Measurements from ENCODE around the gene PCSK5. TPM values are rescaled to one million over a fixed set of nuclear protein-coding genes. Genes with fewer than 3 reads are reported as not detected.

PCSK5 gene
- polyA plus RNA-seq, 1 donor (not counting 4 experiments of a cell fraction or from before 2014, with no cell fraction given), result 1.9 TPM

DNA sequence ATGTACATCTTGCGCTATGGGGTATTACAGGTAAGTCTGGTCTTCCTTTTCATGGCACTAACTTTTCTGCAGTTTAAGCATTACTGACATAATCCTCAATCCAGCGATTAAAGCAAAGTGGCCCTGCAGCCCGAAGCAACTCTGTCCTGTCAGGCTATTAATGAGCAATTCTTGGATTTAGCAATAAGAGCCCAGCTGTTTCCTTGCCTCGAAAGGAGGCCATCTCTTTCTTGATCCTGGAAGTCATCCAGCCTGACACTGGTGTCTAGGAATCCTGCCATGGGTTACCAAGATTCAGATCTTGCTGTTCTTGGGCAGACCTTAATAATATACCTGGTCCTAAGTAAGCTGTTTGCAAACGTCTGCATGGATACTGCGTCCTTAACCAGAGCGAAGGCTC, 401.8 kb downstream of the PCSK5 start:
- H3K27me3 ChIP-seq (ENCODE audit: control insufficient read depth, extremely low read depth, insufficient read depth, low read length), result no peaks in the 10 kb centered on the region
- no peak overlapping the region for H2AFZ ChIP-seq (ENCODE audit: control insufficient read depth, low read length)
- H3K36me3 ChIP-seq (ENCODE audit: control insufficient read depth in 2 of 2, extremely low read depth in 1 of 2, insufficient read depth in 2 of 2, low read length in 2 of 2), result no peaks in the 10 kb centered on the region
- TF ChIP-seq, protein P1, sequence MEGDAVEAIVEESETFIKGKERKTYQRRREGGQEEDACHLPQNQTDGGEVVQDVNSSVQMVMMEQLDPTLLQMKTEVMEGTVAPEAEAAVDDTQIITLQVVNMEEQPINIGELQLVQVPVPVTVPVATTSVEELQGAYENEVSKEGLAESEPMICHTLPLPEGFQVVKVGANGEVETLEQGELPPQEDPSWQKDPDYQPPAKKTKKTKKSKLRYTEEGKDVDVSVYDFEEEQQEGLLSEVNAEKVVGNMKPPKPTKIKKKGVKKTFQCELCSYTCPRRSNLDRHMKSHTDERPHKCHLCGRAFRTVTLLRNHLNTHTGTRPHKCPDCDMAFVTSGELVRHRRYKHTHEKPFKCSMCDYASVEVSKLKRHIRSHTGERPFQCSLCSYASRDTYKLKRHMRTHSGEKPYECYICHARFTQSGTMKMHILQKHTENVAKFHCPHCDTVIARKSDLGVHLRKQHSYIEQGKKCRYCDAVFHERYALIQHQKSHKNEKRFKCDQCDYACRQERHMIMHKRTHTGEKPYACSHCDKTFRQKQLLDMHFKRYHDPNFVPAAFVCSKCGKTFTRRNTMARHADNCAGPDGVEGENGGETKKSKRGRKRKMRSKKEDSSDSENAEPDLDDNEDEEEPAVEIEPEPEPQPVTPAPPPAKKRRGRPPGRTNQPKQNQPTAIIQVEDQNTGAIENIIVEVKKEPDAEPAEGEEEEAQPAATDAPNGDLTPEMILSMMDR (optimal IDR thresholded peaks at IDR 0.05 in 1 of 3, IDR thresholded peaks at IDR 0.05 in 1 of 3, conservative IDR thresholded peaks at IDR 0.05 in 1 of 3; ENCODE audit: extremely low read depth in 1 of 3, insufficient read depth in 2 of 3, low read length in 3 of 3), result no peak
- no peak for TF ChIP-seq EZH2 (IDR thresholded peaks at IDR 0.05; ENCODE audit: low read length)
- no peak overlapping the region for H3K4me2 ChIP-seq (ENCODE audit: control insufficient read depth, extremely low read depth, insufficient read depth, low read depth, low read length)
- H4K20me1 ChIP-seq (ENCODE audit: control insufficient read depth, extremely low read depth, insufficient read depth, low read length), result no peaks in the 10 kb centered on the region
- no peak for DNase-seq (ENCODE audit: low read depth, low spot score)
- H3K79me2 ChIP-seq (ENCODE audit: control insufficient read depth, insufficient read depth, low read length), result no peaks in the 10 kb centered on the region
- H3K9me3 ChIP-seq (ENCODE audit: control insufficient read depth, low read depth, low read length), result no peaks in the 10 kb centered on the region
- no peak overlapping the region for H3K4me3 ChIP-seq (ENCODE audit: control insufficient read depth in 2 of 3, extremely low read depth in 1 of 3, insufficient read depth in 2 of 3, low read depth in 1 of 3, low read length in 3 of 3)
- H3K9ac ChIP-seq (ENCODE audit: control insufficient read depth, extremely low read depth, insufficient read depth, low read length), result no peak overlapping the region
- H3K27ac ChIP-seq (ENCODE audit: control insufficient read depth, insufficient read depth, low read length), result no peak overlapping the region
- no peak for FAIRE-seq
- H3K9me1 ChIP-seq (ENCODE audit: control insufficient read depth, extremely low read depth, insufficient read depth, low read length), result no peaks in the 10 kb centered on the region
- H3K4me1 ChIP-seq (ENCODE audit: control insufficient read depth, extremely low read depth, insufficient read depth, low read length), result no peaks in the 10 kb centered on the region
- dilution Hi-C loops (cut with MboI; ENCODE audit: extremely low pct_ligation_motif_present, low sequenced_read_pairs), result no loop called here

DNA sequence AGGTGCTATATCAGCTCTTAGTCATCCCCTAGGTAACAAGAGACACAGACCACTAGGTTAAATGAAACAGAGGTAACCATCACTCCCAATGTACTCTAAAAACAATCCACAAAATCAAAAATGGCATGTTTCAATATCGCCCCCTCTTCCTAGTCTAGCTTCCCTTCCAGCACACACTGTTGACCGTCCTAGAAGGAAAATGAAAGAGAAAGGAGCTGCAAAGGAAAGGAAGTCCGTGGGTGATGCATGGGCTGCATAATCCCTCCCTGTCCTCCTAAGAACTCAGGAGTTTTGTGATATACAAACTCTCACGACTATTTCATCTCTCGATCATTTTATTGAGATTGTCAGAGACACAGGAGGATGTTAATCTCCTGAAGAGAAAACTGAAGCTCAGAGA, 402.2 kb downstream of the PCSK5 start:
- Histone ChIP-seq H3K36me3 (ENCODE audit: control insufficient read depth in 2 of 2, extremely low read depth in 1 of 2, insufficient read depth in 2 of 2, low read length in 2 of 2) (no peaks in the 10 kb centered on the region), H3K4me3 (ENCODE audit: control insufficient read depth in 2 of 3, extremely low read depth in 1 of 3, insufficient read depth in 2 of 3, low read depth in 1 of 3, low read length in 3 of 3) (no peak overlapping the region), H3K4me2 (ENCODE audit: control insufficient read depth, extremely low read depth, insufficient read depth, low read depth, low read length) (no peak overlapping the region), H3K9me1 (ENCODE audit: control insufficient read depth, extremely low read depth, insufficient read depth, low read length) (no peaks in the 10 kb centered on the region), H3K27ac (ENCODE audit: control insufficient read depth, insufficient read depth, low read length) (no peak overlapping the region), H3K27me3 (ENCODE audit: control insufficient read depth, extremely low read depth, insufficient read depth, low read length) (no peaks in the 10 kb centered on the region), H2AFZ (ENCODE audit: control insufficient read depth, low read length) (no peak overlapping the region), H4K20me1 (ENCODE audit: control insufficient read depth, extremely low read depth, insufficient read depth, low read length) (no peaks in the 10 kb centered on the region), H3K4me1 (ENCODE audit: control insufficient read depth, extremely low read depth, insufficient read depth, low read length) (no peaks in the 10 kb centered on the region), H3K79me2 (ENCODE audit: control insufficient read depth, insufficient read depth, low read length) (no peaks in the 10 kb centered on the region), H3K9ac (ENCODE audit: control insufficient read depth, extremely low read depth, insufficient read depth, low read length) (no peak overlapping the region), H3K9me3 (ENCODE audit: control insufficient read depth, low read depth, low read length) (no peaks in the 10 kb centered on the region)
- TF ChIP-seq, protein P1 (optimal IDR thresholded peaks at IDR 0.05 in 1 of 3, IDR thresholded peaks at IDR 0.05 in 1 of 3, conservative IDR thresholded peaks at IDR 0.05 in 1 of 3; ENCODE audit: extremely low read depth in 1 of 3, insufficient read depth in 2 of 3, low read length in 3 of 3), result no peak
- TF ChIP-seq EZH2 (IDR thresholded peaks at IDR 0.05; ENCODE audit: low read length), result no peak
- DNase-seq (ENCODE audit: low read depth, low spot score) (no peak), FAIRE-seq (no peak)
- dilution Hi-C loops (cut with MboI; ENCODE audit: extremely low pct_ligation_motif_present, low sequenced_read_pairs), result no loop called here
